ENCODE data around the gene KRTAP9-6. TPM values are rescaled to one million over a fixed set of nuclear protein-coding genes. Genes with fewer than 3 reads are reported as not detected.
"Not testable (repeated sequence)": the region's sequence is repeated elsewhere in the genome, so short reads cannot be mapped to it uniquely, and the experiment has no call there.

The KRTAP9-6 gene
- total and polyA plus RNA-seq, 8 donors, result not detected

GRCh38 chr17:41251261-41251660, 13.9 kb upstream of the KRTAP9-6 start:
- H3K4me3 ChIP-seq, result no peak overlapping the region
- no peaks in the 10 kb centered on the region for H3K36me3 ChIP-seq
- DNase-seq, result no peak
- H3K27me3 ChIP-seq, result peaks cover 0 to 12% (median 3%) of the 10 kb centered on the region in 3 donors
- WGBS, 5 donors, result 83 to 93% (median 90%) methylated on average over 1 of the region's 1 CpG
- H3K4me1 ChIP-seq, result no peaks in the 10 kb centered on the region
- TF ChIP-seq POLR2A (IDR thresholded peaks at IDR 0.05) (no peak), CTCF (IDR thresholded peaks at IDR 0.05) (no peak), POLR2AphosphoS5 (IDR thresholded peaks at IDR 0.05) (no peak), EP300 (IDR thresholded peaks at IDR 0.05) (no peak)
- no peaks in the 10 kb centered on the region for H3K9me3 ChIP-seq
- intact Hi-C loops (cut with DNase I; ENCODE audit: low total_unique reads), result no loop called here
- H3K27ac ChIP-seq, result no peak overlapping the region

- H3K4me3 ChIP-seq, result no peak overlapping the region
- no peak overlapping the region for H3K27ac ChIP-seq
- DNase-seq, result no peak
- peaks cover 0 to 21% (median 0%) of the 10 kb centered on the region in 3 donors for H3K27me3 ChIP-seq
- TF ChIP-seq POLR2AphosphoS5 (IDR thresholded peaks at IDR 0.05) (no peak), CTCF (IDR thresholded peaks at IDR 0.05) (no peak), EP300 (IDR thresholded peaks at IDR 0.05) (no peak), POLR2A (IDR thresholded peaks at IDR 0.05) (no peak)
- 0 to 76% (median 32%) methylated on average over 1 of the region's 1 CpG for WGBS, 5 donors
- intact Hi-C loops (cut with DNase I; ENCODE audit: low total_unique reads), result no loop called here
- H3K9me3 ChIP-seq, result no peaks in the 10 kb centered on the region
- H3K4me1 ChIP-seq, result no peaks in the 10 kb centered on the region
- H3K36me3 ChIP-seq, result no peaks in the 10 kb centered on the region
Observed at GRCh38 chr17:41254861-41255260, 10.3 kb upstream of the KRTAP9-6 start.

- H3K4me1 ChIP-seq; H3K9me3 ChIP-seq; DNase-seq; H3K27ac ChIP-seq; intact Hi-C loops (cut with DNase I; ENCODE audit: low total_unique reads); H3K4me3 ChIP-seq; H3K36me3 ChIP-seq: not testable (repeated sequence)
- H3K27me3 ChIP-seq, result peaks cover 0 to 21% (median 0%) of the 10 kb centered on the region in 3 donors
- WGBS, 5 donors, result 67 to 82% (median 78%) methylated on average over 2 to 5 of the region's 5 CpGs; no CpG with 5 or more reads in 1 of the 5 donors
Observed at GRCh38 chr17:41255381-41256290, 9.5 kb upstream of the KRTAP9-6 start, which contains the start of gene KRTAP9-9. Gene KRTAP9-9 (plus strand): TSS chr17:41255384.

DNA sequence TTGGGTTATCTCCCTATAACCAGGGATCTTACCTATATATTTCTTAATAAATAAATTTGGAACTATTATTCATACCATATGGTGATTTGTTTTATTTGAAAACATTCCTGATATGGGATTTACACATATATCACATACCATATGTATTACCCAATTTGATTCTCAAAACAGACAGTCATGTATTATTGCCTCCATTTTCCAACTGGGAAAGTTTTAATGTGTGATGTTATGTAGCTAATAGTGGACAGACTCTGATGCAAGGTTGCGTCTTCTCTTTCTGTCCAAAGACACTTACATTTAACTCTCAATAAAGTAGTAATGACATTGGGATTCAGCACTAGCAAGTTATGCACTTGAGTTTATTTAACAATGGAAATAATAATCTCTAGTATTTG, 8.9 kb upstream of the KRTAP9-6 start:
- H3K4me1 ChIP-seq, result no peaks in the 10 kb centered on the region
- no peak overlapping the region for H3K4me3 ChIP-seq
- H3K36me3 ChIP-seq, result no peaks in the 10 kb centered on the region
- no peak for TF ChIP-seq POLR2A (IDR thresholded peaks at IDR 0.05)
- TF ChIP-seq EP300 (IDR thresholded peaks at IDR 0.05), result no peak
- no peak for TF ChIP-seq CTCF (IDR thresholded peaks at IDR 0.05)
- no peak for TF ChIP-seq POLR2AphosphoS5 (IDR thresholded peaks at IDR 0.05)
- H3K9me3 ChIP-seq, result no peaks in the 10 kb centered on the region
- no peak overlapping the region for H3K27ac ChIP-seq
- H3K27me3 ChIP-seq, result peaks cover 0 to 21% (median 0%) of the 10 kb centered on the region in 3 donors
- intact Hi-C loops (cut with DNase I; ENCODE audit: low total_unique reads), result no loop called here
- WGBS, 5 donors, result 87 to 98% (median 91%) methylated on average over 1 of the region's 1 CpG
- DNase-seq, result no peak

GRCh38 chr17:41258406-41258805, 6.8 kb upstream of the KRTAP9-6 start:
- intact Hi-C loops (cut with DNase I; ENCODE audit: low total_unique reads), result no loop called here
- Histone ChIP-seq H3K27me3 (peaks cover 0 to 21% (median 0%) of the 10 kb centered on the region in 3 donors), H3K4me3 (no peak overlapping the region), H3K27ac (no peak overlapping the region), H3K9me3 (no peaks in the 10 kb centered on the region), H3K36me3 (no peaks in the 10 kb centered on the region), H3K4me1 (no peaks in the 10 kb centered on the region)
- DNase-seq, result no peak
- TF ChIP-seq CTCF (IDR thresholded peaks at IDR 0.05), result no peak
